HG03457 (cell line): ENCODE results near the gene MRPL19.

Experiments used
- ATAC-seq: cut with Tn5 transposase; IDR thresholded peaks from one replicate; pipeline ENCODE4 v1.9.1; 2021; ENCODE audit warnings: moderate number of reproducible peaks; ENCODE audit not compliant: unreplicated experiment

Gene MRPL19

GRCh38 chr2:75646583-75647425 lies at the start of gene MRPL19:
Gene MRPL19 (plus strand): TSS chr2:75646783. CDS start chr2:75646808, 25 bp downstream.
- peak; percentile 96 for ATAC-seq

- no peak for ATAC-seq
These were observed 49.8 kb upstream of the MRPL19 start for GRCh38 chr2:75596784-75597183.

- ATAC-seq: no peak
These were observed 48.6 kb upstream of the MRPL19 start for GRCh38 chr2:75597949-75598348.

GRCh38 chr2:75598589-75599155 lies 47.9 kb upstream of the MRPL19 start:
- ATAC-seq: no peak

GRCh38 chr2:75600461-75601011 lies 46.0 kb upstream of the MRPL19 start:
- ATAC-seq: no peak

- no peak for ATAC-seq
These were observed 43.8 kb upstream of the MRPL19 start for GRCh38 chr2:75602724-75603342.

GRCh38 chr2:75603477-75603876 lies 43.1 kb upstream of the MRPL19 start:
- no peak for ATAC-seq

- ATAC-seq: no peak
These were observed 42.1 kb upstream of the MRPL19 start for GRCh38 chr2:75604484-75604883.

- no peak for ATAC-seq
These were observed 40.6 kb upstream of the MRPL19 start for GRCh38 chr2:75605770-75606529.

- ATAC-seq: no peak
These were observed 39.7 kb upstream of the MRPL19 start for GRCh38 chr2:75606761-75607399.

- ATAC-seq: no peak
These were observed 39.2 kb upstream of the MRPL19 start for GRCh38 chr2:75607400-75607798.

- ATAC-seq: no peak
These were observed 38.4 kb upstream of the MRPL19 start for GRCh38 chr2:75607988-75608683.

- peak; percentile 81 for ATAC-seq
These were observed 37.8 kb upstream of the MRPL19 start for GRCh38 chr2:75608684-75609333.

- no peak for ATAC-seq
These were observed 37.3 kb upstream of the MRPL19 start for GRCh38 chr2:75609334-75609689.

GRCh38 chr2:75609937-75610508 lies 36.6 kb upstream of the MRPL19 start:
- no peak for ATAC-seq

- ATAC-seq: no peak
These were observed 35.9 kb upstream of the MRPL19 start for GRCh38 chr2:75610671-75611070.

- no peak for ATAC-seq
These were observed 34.3 kb upstream of the MRPL19 start for GRCh38 chr2:75612108-75612861.

- ATAC-seq: no peak
These were observed 33.7 kb upstream of the MRPL19 start for GRCh38 chr2:75612862-75613243.
